Measurements from ENCODE around the gene MATN1. TPM values are rescaled to one million over a fixed set of nuclear protein-coding genes. Genes with fewer than 3 reads are reported as not detected.

MATN1 gene
- total RNA-seq, 1 experiment from 2014 or later = not detected

GRCh38 chr1:30741239-30741894 is 18.0 kb upstream of the MATN1 start:
- H3K4me1 ChIP-seq = peaks cover 16% of the 10 kb centered on the region
- Mint-ChIP-seq H3K9me3 (ENCODE audit: unreplicated experiment) (no peaks in the 10 kb centered on the region), H3K36me3 (ENCODE audit: insufficient read depth, unreplicated experiment) (no peaks in the 10 kb centered on the region), H3K27ac (ENCODE audit: unreplicated experiment) (no peak overlapping the region), H3K4me3 (ENCODE audit: unreplicated experiment) (no peak overlapping the region), H3K4me1 (ENCODE audit: low read depth, unreplicated experiment) (peaks cover 2% of the 10 kb centered on the region), H3K27me3 (ENCODE audit: insufficient read depth, unreplicated experiment) (no peaks in the 10 kb centered on the region)
- no peaks in the 10 kb centered on the region for H3K9me3 ChIP-seq
- intact Hi-C loops (cut with micrococcal nuclease; ENCODE audit: unreplicated experiment) = no loop called here
- no TSS peak for BruUV-seq (replicated peaks)
- POLR2A ChIA-PET = no interaction called here
- H3K4me3 ChIP-seq (ENCODE audit: low read depth, low read length) = no peak overlapping the region
- TF ChIP-seq, protein P1, sequence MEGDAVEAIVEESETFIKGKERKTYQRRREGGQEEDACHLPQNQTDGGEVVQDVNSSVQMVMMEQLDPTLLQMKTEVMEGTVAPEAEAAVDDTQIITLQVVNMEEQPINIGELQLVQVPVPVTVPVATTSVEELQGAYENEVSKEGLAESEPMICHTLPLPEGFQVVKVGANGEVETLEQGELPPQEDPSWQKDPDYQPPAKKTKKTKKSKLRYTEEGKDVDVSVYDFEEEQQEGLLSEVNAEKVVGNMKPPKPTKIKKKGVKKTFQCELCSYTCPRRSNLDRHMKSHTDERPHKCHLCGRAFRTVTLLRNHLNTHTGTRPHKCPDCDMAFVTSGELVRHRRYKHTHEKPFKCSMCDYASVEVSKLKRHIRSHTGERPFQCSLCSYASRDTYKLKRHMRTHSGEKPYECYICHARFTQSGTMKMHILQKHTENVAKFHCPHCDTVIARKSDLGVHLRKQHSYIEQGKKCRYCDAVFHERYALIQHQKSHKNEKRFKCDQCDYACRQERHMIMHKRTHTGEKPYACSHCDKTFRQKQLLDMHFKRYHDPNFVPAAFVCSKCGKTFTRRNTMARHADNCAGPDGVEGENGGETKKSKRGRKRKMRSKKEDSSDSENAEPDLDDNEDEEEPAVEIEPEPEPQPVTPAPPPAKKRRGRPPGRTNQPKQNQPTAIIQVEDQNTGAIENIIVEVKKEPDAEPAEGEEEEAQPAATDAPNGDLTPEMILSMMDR (IDR thresholded peaks at IDR 0.05; ENCODE audit: insufficient read depth in 1 of 2, low read depth in 1 of 2, low read length in 1 of 2, severe bottlenecking in 1 of 2, unreplicated experiment in 1 of 2) = no peak
- no peaks in the 10 kb centered on the region for H3K27me3 ChIP-seq (replicated peaks; ENCODE audit: control insufficient read depth, insufficient read depth, low read length)
- H3K36me3 ChIP-seq (ENCODE audit: control insufficient read depth, insufficient read depth, low read length) = no peaks in the 10 kb centered on the region
- DNase-seq = no peak
- CTCF ChIA-PET = interaction anchor here (0.6 kb wide), 1 partner anchor 40 kb away, joined by 4 read pairs; no protein-coding TSS in a partner anchor

DNA sequence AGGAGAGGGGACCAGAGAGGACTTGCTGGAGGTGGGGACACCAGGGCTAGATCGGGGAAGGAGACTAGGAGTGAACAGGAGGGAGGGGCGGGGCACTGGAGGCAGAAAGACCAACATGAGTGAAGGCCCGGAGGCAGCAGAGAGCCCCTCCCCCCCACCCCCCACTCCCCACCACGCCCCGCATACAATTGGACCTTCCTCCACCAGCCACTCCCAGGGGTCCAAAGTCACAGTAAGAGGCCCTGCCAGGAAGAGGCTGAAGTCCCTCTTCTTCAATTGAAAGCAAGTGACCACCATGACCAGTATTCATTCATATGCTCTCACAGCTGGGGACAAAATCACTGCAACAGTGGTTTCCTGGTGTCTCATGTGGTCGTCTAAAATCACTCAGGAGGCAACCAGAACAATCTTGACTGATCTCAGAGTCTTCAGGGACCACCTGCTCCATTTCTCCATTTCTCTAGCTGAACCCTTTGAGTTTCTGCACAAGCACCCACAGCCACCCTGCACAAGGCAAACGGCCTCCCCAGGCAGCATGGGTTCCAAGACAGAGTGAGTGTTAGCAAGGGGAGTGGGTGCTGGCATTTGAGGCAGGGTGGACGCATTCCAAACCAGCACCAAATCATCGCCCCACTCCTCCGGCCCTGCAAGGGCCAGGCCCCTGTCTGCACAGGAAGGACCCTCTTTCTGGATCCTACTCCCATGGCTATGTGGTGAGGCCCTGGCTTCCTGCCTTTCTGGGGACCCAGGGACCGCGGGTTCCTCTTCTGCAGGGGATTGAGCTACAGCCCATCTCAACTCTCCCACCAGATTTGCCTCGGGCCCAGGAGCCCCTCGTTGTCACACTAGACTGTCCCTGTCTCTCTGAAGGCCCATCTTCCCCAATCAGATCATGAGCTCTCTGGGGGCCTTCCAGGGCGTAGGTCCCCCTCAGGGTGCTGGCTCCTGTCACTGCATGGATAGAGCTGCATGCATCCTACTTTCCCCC is 17.2 kb upstream of the MATN1 start:
- Mint-ChIP-seq H3K36me3 (ENCODE audit: insufficient read depth, unreplicated experiment) (no peaks in the 10 kb centered on the region), H3K4me3 (ENCODE audit: unreplicated experiment) (no peak overlapping the region), H3K27me3 (ENCODE audit: insufficient read depth, unreplicated experiment) (no peaks in the 10 kb centered on the region), H3K9me3 (ENCODE audit: unreplicated experiment) (no peaks in the 10 kb centered on the region), H3K4me1 (ENCODE audit: low read depth, unreplicated experiment) (no peaks in the 10 kb centered on the region), H3K27ac (ENCODE audit: unreplicated experiment) (no peak overlapping the region)
- peak in 1 of 2 experiments; percentile 47 for DNase-seq
- no TSS peak for BruUV-seq (replicated peaks)
- Histone ChIP-seq H3K9me3 (no peaks in the 10 kb centered on the region), H3K27me3 (replicated peaks; ENCODE audit: control insufficient read depth, insufficient read depth, low read length) (no peaks in the 10 kb centered on the region), H3K4me1 (peaks cover 7% of the 10 kb centered on the region; the same call in 1 of the 2 replicates), H3K36me3 (ENCODE audit: control insufficient read depth, insufficient read depth, low read length) (no peaks in the 10 kb centered on the region), H3K4me3 (ENCODE audit: low read depth, low read length) (no peak overlapping the region)
- TF ChIP-seq, protein P1 (IDR thresholded peaks at IDR 0.05; ENCODE audit: insufficient read depth in 1 of 2, low read depth in 1 of 2, low read length in 1 of 2, severe bottlenecking in 1 of 2, unreplicated experiment in 1 of 2) = no peak
- intact Hi-C loops (cut with micrococcal nuclease; ENCODE audit: unreplicated experiment) = no loop called here
- CTCF ChIA-PET = interaction anchor here (0.6 kb wide), 1 partner anchor 39 kb away, joined by 4 read pairs; no protein-coding TSS in a partner anchor
- POLR2A ChIA-PET = no interaction called here

DNA sequence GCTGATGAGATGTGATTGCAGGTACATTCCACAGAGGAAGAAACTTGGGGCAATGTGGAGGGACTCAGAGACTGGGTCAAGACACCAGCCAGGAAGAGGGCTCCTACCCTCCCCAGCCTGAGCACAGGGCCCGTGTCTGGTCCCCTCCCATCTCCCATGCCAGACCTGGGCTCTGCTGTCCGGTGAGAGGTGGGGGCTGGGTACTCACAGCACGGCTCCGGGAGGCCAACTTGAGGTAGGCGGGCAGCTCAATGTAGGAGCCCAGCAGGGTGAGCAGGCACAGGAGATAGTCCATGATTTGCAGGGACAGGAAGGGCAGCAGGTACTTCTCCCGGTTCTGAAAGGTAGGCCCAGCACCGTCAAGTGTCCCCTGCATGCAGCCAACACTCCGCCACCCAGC is 16.2 kb upstream of the MATN1 start:
- BruUV-seq (replicated peaks) = no TSS peak

More for the DNA sequence above, 16.2 kb upstream of the MATN1 start:
- H3K27ac Mint-ChIP-seq (ENCODE audit: unreplicated experiment) = no peak overlapping the region
- H3K4me3 ChIP-seq (ENCODE audit: low read depth, low read length) = no peak overlapping the region
- no peaks in the 10 kb centered on the region for H3K27me3 ChIP-seq (replicated peaks; ENCODE audit: control insufficient read depth, insufficient read depth, low read length)
- POLR2A ChIA-PET = no interaction called here
- DNase-seq = no peak
- intact Hi-C loops (cut with micrococcal nuclease; ENCODE audit: unreplicated experiment) = no loop called here
- no peaks in the 10 kb centered on the region for H3K9me3 ChIP-seq
- H3K27me3 Mint-ChIP-seq (ENCODE audit: insufficient read depth, unreplicated experiment) = no peaks in the 10 kb centered on the region
- H3K36me3 Mint-ChIP-seq (ENCODE audit: insufficient read depth, unreplicated experiment) = no peaks in the 10 kb centered on the region
- no peak overlapping the region for H3K4me3 Mint-ChIP-seq (ENCODE audit: unreplicated experiment)
- H3K4me1 Mint-ChIP-seq (ENCODE audit: low read depth, unreplicated experiment) = no peaks in the 10 kb centered on the region
- no peaks in the 10 kb centered on the region for H3K4me1 ChIP-seq
- H3K9me3 Mint-ChIP-seq (ENCODE audit: unreplicated experiment) = no peaks in the 10 kb centered on the region
- CTCF ChIA-PET = no interaction called here
- H3K36me3 ChIP-seq (ENCODE audit: control insufficient read depth, insufficient read depth, low read length) = no peaks in the 10 kb centered on the region
- TF ChIP-seq, protein P1 (IDR thresholded peaks at IDR 0.05; ENCODE audit: insufficient read depth in 1 of 2, low read depth in 1 of 2, low read length in 1 of 2, severe bottlenecking in 1 of 2, unreplicated experiment in 1 of 2) = no peak
